OCI-LY7 (cell line): ENCODE data around the gene PIBF1. TPM values are rescaled to one million over a fixed set of nuclear protein-coding genes. Genes with fewer than 3 reads are reported as not detected.

Source experiments
- BruUV-seq: library from RNA; stranded (reverse); fragments of 400-500 nt; replicated peaks from 2 replicates; lab custom pipeline; 2021; lab: Mats Ljungman, UMichigan
- CTCF ChIA-PET: fragments of 300-600 bp; sonication (Branson Sonifier 250); formaldehyde crosslinking; loops from one replicate; lab custom pipeline; 2022; ENCODE audit warnings: antibody characterized with exemption; ENCODE audit not compliant: unreplicated experiment; lab: Charles Lee
- POLR2A ChIA-PET: fragments of 300-600 bp; sonication (Branson Sonifier 250); formaldehyde crosslinking; loops from one replicate; lab custom pipeline; 2022; ENCODE audit warnings: antibody characterized with exemption; lab: Charles Lee
- DNase-seq: peaks from one replicate; pipeline ENCODE4 v3.0.0-alpha.2; 2015; ENCODE audit warnings: low spot score
- H2AFZ ChIP-seq: fragments of 200-600 bp; sonication (generic), shearing (Covaris generic); 2 replicates; pipeline ENCODE4 v1.6.1; 2014; ENCODE audit warnings: mild to moderate bottlenecking, antibody characterized with exemption, low read length, moderate library complexity
- H3K27ac ChIP-seq: fragments of 200-600 bp; sonication (generic); 2 replicates; pipeline ENCODE4 v1.5.1; 2014; ENCODE audit warnings: mixed run types, low read depth, mild to moderate bottlenecking, moderate library complexity, low read length, inconsistent platforms; ENCODE audit not compliant: poor library complexity, severe bottlenecking
- H3K36me3 ChIP-seq: fragments of 200-600 bp; sonication (generic); 2 replicates; pipeline ENCODE4 v1.6.1; 2014; ENCODE audit warnings: mild to moderate bottlenecking, antibody characterized with exemption, low read length, moderate library complexity, mixed read lengths; ENCODE audit not compliant: insufficient read depth
- H3K4me1 ChIP-seq: fragments of 200-600 bp; sonication (generic); 2 replicates; pipeline ENCODE4 v1.5.1; 2014; ENCODE audit warnings: mild to moderate bottlenecking, low read length; ENCODE audit not compliant: insufficient read depth, poor library complexity, severe bottlenecking
- H3K4me2 ChIP-seq: fragments of 200-600 bp; sonication (generic); 2 replicates; pipeline ENCODE4 v1.6.1; 2014; ENCODE audit warnings: mild to moderate bottlenecking, low read length
- H3K4me3 ChIP-seq: fragments of 200-600 bp; sonication (generic); 2 replicates; pipeline ENCODE4 v1.5.1; 2014; ENCODE audit warnings: mild to moderate bottlenecking, low read depth, low read length; ENCODE audit not compliant: poor library complexity, severe bottlenecking
- H3K79me2 ChIP-seq: fragments of 200-600 bp; sonication (generic); 2 replicates; pipeline ENCODE4 v1.6.1; 2016; ENCODE audit warnings: low read depth, mild to moderate bottlenecking, low read length, moderate library complexity, mixed read lengths; ENCODE audit not compliant: insufficient read depth
- H3K9me2 ChIP-seq: fragments of 200-600 bp; sonication (generic); 2 replicates; pipeline ENCODE4 v1.6.1; 2016; ENCODE audit warnings: mild to moderate bottlenecking, low read length, mixed read lengths; ENCODE audit not compliant: insufficient read depth
- H3K9me3 ChIP-seq: fragments of 200-600 bp; sonication (generic); 2 replicates; pipeline ENCODE4 v1.6.1; 2014; ENCODE audit warnings: mild to moderate bottlenecking, mixed run types, low read length, mixed read lengths
- H4K20me1 ChIP-seq: fragments of 200-600 bp; sonication (generic); 2 replicates; pipeline ENCODE4 v1.6.1; 2014; ENCODE audit warnings: mild to moderate bottlenecking, antibody characterized with exemption, low read length, moderate library complexity, mixed read lengths; ENCODE audit not compliant: insufficient read depth
- CTCF ChIP-seq: fragments of 200-600 bp; sonication (generic); conservative IDR thresholded peaks from 2 replicates; pipeline ENCODE4 v1.5.1; 2014; ENCODE audit warnings: mild to moderate bottlenecking, antibody characterized with exemption, low read length, moderate library complexity, mixed read lengths
- EZH2phosphoT487 ChIP-seq: fragments of 200-600 bp; sonication (generic); IDR thresholded peaks from 2 replicates; pipeline ENCODE4 v1.6.1; 2018; ENCODE audit warnings: low read depth, borderline replicate concordance, mild to moderate bottlenecking, mixed run types, antibody characterized with exemption, low read length, moderate library complexity, mixed read lengths
- intact Hi-C: fragments of 100-400 bp; cut with micrococcal nuclease; formaldehyde crosslinking; loops from one replicate; pipeline ENCODE4 v1.10.0; 2022; ENCODE audit not compliant: unreplicated experiment
- total RNA-seq, 2 experiments: library from RNA; depleted of rRNA in 1 of 2; stranded (reverse); fragments of >200 nt in 1 of 2; shearing (Covaris generic) in 1 of 2; gene quantifications; 2 replicates each; pipeline ENCODE4 v1.2.3, GENCODE V29; 2014 to 2022

Gene PIBF1
- total RNA-seq, 2 experiments from 2014 or later = 23.2 to 33.7 TPM

DNA sequence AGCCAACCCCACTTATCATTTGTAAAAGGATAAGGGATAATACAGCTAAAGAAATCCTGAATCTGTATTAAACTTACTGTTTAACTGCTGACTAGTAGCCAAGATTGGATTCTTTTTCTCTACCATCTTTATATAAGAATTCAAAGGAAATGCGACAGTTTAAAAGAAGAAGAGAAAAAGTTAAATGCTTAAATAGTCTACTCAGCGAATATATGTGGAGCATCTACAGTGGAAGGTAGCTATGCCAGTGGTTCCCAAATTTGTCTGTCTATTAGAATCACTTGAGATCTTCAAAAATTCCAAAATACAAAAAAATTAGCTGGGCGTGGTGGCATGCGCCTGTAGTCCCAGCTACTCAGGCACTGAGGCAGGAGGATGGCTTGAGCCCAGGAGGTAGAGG is 216.1 kb downstream of the PIBF1 start:
- CTCF ChIA-PET = no interaction called here
- H3K4me3 ChIP-seq = no peak overlapping the region

DNA sequence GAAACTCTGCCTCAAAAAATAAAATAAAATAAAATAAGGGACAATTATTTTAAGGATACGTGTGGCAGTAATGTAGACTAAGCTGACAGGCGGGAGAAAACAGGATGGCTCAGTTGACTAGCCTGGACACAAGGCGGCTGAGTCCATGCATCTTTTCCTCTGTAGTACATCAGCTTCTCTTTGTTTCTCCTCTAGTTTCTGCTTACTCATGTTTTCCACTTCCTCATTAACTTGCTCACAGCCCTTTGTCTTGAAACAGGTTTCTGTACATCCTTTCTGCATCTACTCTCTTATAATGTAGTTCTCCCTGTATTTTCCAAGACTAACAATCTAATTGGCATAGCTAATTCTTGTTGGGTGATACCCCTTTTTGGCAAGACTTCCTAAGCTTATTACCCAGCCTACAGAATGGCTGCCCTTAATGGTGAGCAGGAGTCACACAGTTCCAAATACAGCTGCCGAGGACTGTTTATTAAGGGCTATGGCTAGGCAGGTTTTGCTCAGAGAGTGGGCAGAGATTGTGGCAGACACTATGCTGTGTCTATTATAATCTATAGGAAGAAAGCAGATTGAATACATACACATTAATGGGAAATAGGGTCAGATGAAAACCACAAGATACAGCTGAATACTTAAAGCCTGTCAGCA is 218.2 kb downstream of the PIBF1 start:
- ChIA-PET CTCF (no interaction called here), POLR2A (interaction anchor here (1.0 to 1.1 kb wide), 2 partner anchors 10 to 23 kb away, joined by 3 read pairs; no protein-coding TSS in a partner anchor)
- no TSS peak for BruUV-seq
- H3K79me2 ChIP-seq = no peaks in the 10 kb centered on the region
- H3K9me3 ChIP-seq = no peaks in the 10 kb centered on the region
- H3K27ac ChIP-seq = no peak overlapping the region
- H3K9me2 ChIP-seq = no peaks in the 10 kb centered on the region
- TF ChIP-seq EZH2phosphoT487 = no peak
- no peak for TF ChIP-seq CTCF
- intact Hi-C loops = no loop called here
- no peaks in the 10 kb centered on the region for H4K20me1 ChIP-seq
- no peaks in the 10 kb centered on the region for H3K4me1 ChIP-seq
- peaks cover 18% of the 10 kb centered on the region for H3K36me3 ChIP-seq
- H3K4me2 ChIP-seq = no peak overlapping the region
- no peak overlapping the region for H2AFZ ChIP-seq
- peak; percentile 17 for DNase-seq
- no peak overlapping the region for H3K4me3 ChIP-seq

More for the DNA sequence above, 216.1 kb downstream of the PIBF1 start:
- intact Hi-C loops = no loop called here
- Histone ChIP-seq H2AFZ (no peak overlapping the region), H3K4me2 (no peak overlapping the region), H3K9me3 (no peaks in the 10 kb centered on the region), H4K20me1 (no peaks in the 10 kb centered on the region), H3K4me1 (no peaks in the 10 kb centered on the region), H3K9me2 (no peaks in the 10 kb centered on the region), H3K36me3 (peaks cover 8% of the 10 kb centered on the region), H3K27ac (no peak overlapping the region), H3K79me2 (no peaks in the 10 kb centered on the region)
- POLR2A ChIA-PET = interaction anchor here (0.6 kb wide), 1 partner anchor 1776 kb away, joined by 3 read pairs; no protein-coding TSS in a partner anchor
- DNase-seq = no peak
- BruUV-seq = no TSS peak
- TF ChIP-seq EZH2phosphoT487 = no peak
- TF ChIP-seq CTCF = no peak

GRCh38 chr13:73001971-73002370 is 220.0 kb downstream of the PIBF1 start:
- ChIA-PET CTCF (no interaction called here), POLR2A (interaction anchor here (0.6 kb wide), 1 partner anchor 56 kb away, joined by 3 read pairs; no protein-coding TSS in a partner anchor)
- TF ChIP-seq EZH2phosphoT487 (no peak), CTCF (no peak)
- H3K4me3 ChIP-seq = no peak overlapping the region
- no peak for DNase-seq
- H2AFZ ChIP-seq = no peak overlapping the region
- BruUV-seq = no TSS peak
- H3K36me3 ChIP-seq = peaks cover 18% of the 10 kb centered on the region
- H3K9me2 ChIP-seq = no peaks in the 10 kb centered on the region
- no peaks in the 10 kb centered on the region for H3K4me1 ChIP-seq
- H4K20me1 ChIP-seq = no peaks in the 10 kb centered on the region
- no peaks in the 10 kb centered on the region for H3K9me3 ChIP-seq
- no peaks in the 10 kb centered on the region for H3K79me2 ChIP-seq
- H3K27ac ChIP-seq = no peak overlapping the region
- intact Hi-C loops = no loop called here
- H3K4me2 ChIP-seq = no peak overlapping the region
